ENCODE measurements around the gene BMPER.
A peak's percentile ranks its signal among the peaks of the same experiment; 100 is the strongest.
"Not testable (repeated sequence)": the region's sequence is repeated elsewhere in the genome, so short reads cannot be mapped to it uniquely, and the experiment has no call there.

Gene BMPER

GRCh38 chr7:34135924-34136323, 230.6 kb downstream of the BMPER start:
- no peak for DNase-seq (ENCODE audit: low read depth in 2 of 2)

- DNase-seq (ENCODE audit: low read depth in 2 of 2) = no peak
These were observed 231.4 kb downstream of the BMPER start for GRCh38 chr7:34136698-34137097.

GRCh38 chr7:34137176-34137575, 231.8 kb downstream of the BMPER start:
- DNase-seq (ENCODE audit: low read depth in 2 of 2) = no peak

- no peak for DNase-seq (ENCODE audit: low read depth in 2 of 2)
These were observed 233.1 kb downstream of the BMPER start for GRCh38 chr7:34138483-34138882.

GRCh38 chr7:34139086-34139485, 233.7 kb downstream of the BMPER start:
- no peak for DNase-seq (ENCODE audit: low read depth in 2 of 2)

- DNase-seq (ENCODE audit: low read depth in 2 of 2) = no peak
These were observed 234.7 kb downstream of the BMPER start for GRCh38 chr7:34140066-34140465.

- DNase-seq (ENCODE audit: low read depth in 2 of 2) = peak; percentile 72 to 77
These were observed 238.1 kb downstream of the BMPER start for GRCh38 chr7:34143402-34143801.

GRCh38 chr7:34145603-34146002, 240.3 kb downstream of the BMPER start:
- DNase-seq (ENCODE audit: low read depth in 2 of 2) = no peak

- DNase-seq (ENCODE audit: low read depth in 2 of 2) = peak in 1 of 2 experiments; percentile 32
These were observed 248.4 kb downstream of the BMPER start for GRCh38 chr7:34153656-34154270.

GRCh38 chr7:34155220-34155908, 250.0 kb downstream of the BMPER start:
- peak; percentile 98 for DNase-seq (ENCODE audit: low read depth in 2 of 2)

GRCh38 chr7:34156336-34156735, 251.0 kb downstream of the BMPER start:
- peak; percentile 56 to 59 for DNase-seq (ENCODE audit: low read depth in 2 of 2)

GRCh38 chr7:34157137-34157536, 251.8 kb downstream of the BMPER start:
- no peak for DNase-seq (ENCODE audit: low read depth in 2 of 2)

GRCh38 chr7:34158368-34159153, 253.2 kb downstream of the BMPER start:
- no peak for DNase-seq (ENCODE audit: low read depth in 2 of 2)

GRCh38 chr7:34160261-34160752, 255.0 kb downstream of the BMPER start:
- DNase-seq (ENCODE audit: low read depth in 2 of 2) = peak; percentile 79 to 82

- DNase-seq (ENCODE audit: low read depth in 2 of 2) = no peak
These were observed 256.8 kb downstream of the BMPER start for GRCh38 chr7:34162027-34162565.

GRCh38 chr7:34162677-34163076, 257.3 kb downstream of the BMPER start:
- no peak for DNase-seq (ENCODE audit: low read depth in 2 of 2)

GRCh38 chr7:34163956-34164355, 258.6 kb downstream of the BMPER start:
- no peak for DNase-seq (ENCODE audit: low read depth in 2 of 2)

- DNase-seq (ENCODE audit: low read depth in 2 of 2) = no peak
These were observed 260.1 kb downstream of the BMPER start for GRCh38 chr7:34165466-34165865.

- DNase-seq (ENCODE audit: low read depth in 2 of 2) = no peak
These were observed 260.7 kb downstream of the BMPER start for GRCh38 chr7:34165927-34166550.

GRCh38 chr7:34168013-34168412, 262.7 kb downstream of the BMPER start:
- DNase-seq (ENCODE audit: low read depth in 2 of 2) = no peak

- not testable (repeated sequence) for DNase-seq (ENCODE audit: low read depth in 2 of 2)
These were observed 269.6 kb downstream of the BMPER start for GRCh38 chr7:34174688-34175616.
